ENCODE measurements around the gene ANKRD33.

- TF ChIP-seq EZH2 (IDR thresholded peaks at IDR 0.05; ENCODE audit: borderline replicate concordance, low read length), result no peak
- TF ChIP-seq, protein P1, sequence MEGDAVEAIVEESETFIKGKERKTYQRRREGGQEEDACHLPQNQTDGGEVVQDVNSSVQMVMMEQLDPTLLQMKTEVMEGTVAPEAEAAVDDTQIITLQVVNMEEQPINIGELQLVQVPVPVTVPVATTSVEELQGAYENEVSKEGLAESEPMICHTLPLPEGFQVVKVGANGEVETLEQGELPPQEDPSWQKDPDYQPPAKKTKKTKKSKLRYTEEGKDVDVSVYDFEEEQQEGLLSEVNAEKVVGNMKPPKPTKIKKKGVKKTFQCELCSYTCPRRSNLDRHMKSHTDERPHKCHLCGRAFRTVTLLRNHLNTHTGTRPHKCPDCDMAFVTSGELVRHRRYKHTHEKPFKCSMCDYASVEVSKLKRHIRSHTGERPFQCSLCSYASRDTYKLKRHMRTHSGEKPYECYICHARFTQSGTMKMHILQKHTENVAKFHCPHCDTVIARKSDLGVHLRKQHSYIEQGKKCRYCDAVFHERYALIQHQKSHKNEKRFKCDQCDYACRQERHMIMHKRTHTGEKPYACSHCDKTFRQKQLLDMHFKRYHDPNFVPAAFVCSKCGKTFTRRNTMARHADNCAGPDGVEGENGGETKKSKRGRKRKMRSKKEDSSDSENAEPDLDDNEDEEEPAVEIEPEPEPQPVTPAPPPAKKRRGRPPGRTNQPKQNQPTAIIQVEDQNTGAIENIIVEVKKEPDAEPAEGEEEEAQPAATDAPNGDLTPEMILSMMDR (conservative IDR thresholded peaks at IDR 0.05 in 1 of 2, IDR thresholded peaks at IDR 0.05 in 1 of 2; ENCODE audit: extremely low read depth in 1 of 2, insufficient read depth in 1 of 2, low read depth in 1 of 2, low read length in 2 of 2), result no peak
Measured at GRCh38 chr12:51941011-51941581, 53.2 kb downstream of the ANKRD33 start.
